ENCODE data around the gene AMOTL2.

DNA sequence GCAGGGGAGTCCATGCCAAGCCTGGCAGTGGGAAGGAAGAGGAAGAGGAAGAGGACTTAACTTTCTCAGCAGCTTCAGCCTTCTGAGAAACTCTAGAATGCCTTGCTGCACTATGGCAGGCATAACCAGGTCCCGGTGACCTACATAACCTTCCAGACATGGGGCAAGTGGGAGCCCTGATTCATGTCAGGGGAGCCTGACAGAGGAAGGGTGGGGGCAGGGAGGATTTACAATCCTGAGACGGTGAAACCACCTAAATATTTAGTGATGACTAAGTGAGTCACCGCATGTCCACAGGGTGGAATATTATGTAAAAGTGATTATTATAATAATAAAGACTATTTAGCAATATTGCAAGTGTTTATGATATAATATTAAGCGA, 46.7 kb downstream of the AMOTL2 start:
- no peak for TF ChIP-seq CTCF (IDR thresholded peaks at IDR 0.05)
- no peak for TF ChIP-seq POLR2AphosphoS5 (IDR thresholded peaks at IDR 0.05; ENCODE audit: low read depth, low read length)

All from Panc1 (cell line).